CD14-positive monocyte (primary cell): ENCODE results near the gene CYB5RL. TPM values are rescaled to one million over a fixed set of nuclear protein-coding genes. Genes with fewer than 3 reads are reported as not detected.
"Not testable (repeated sequence)": the region's sequence is repeated elsewhere in the genome, so short reads cannot be mapped to it uniquely, and the experiment has no call there.

Experiments
- DNase-seq, 3 donors: peaks; one replicate each; pipeline ENCODE4 v3.0.0-alpha.2; 2011 to 2022
- H2AFZ ChIP-seq: 2 replicates; pipeline ENCODE4 v1.6.0; 2012; ENCODE audit warnings: mild to moderate bottlenecking, low read depth, low read length, inconsistent platforms; ENCODE audit not compliant: insufficient read depth, poor library complexity, severe bottlenecking
- H3K27ac ChIP-seq, 2 donors: 1 replicate in 1 of 2; 2 replicates in 1 of 2; pipeline ENCODE4 v1.5.1; 2012 to 2013; ENCODE audit warnings: low read length in 2 of 2, control low read depth in 1 of 2, inconsistent platforms in 1 of 2, low read depth in 1 of 2, mild to moderate bottlenecking in 1 of 2
- H3K27me3 ChIP-seq, 2 donors: one replicate each; pipeline versions ENCODE4 v1.6.0 to v1.6.1; 2011 to 2013; ENCODE audit warnings: low read length in 2 of 2; ENCODE audit not compliant: control insufficient read depth in 2 of 2, insufficient read depth in 2 of 2
- H3K36me3 ChIP-seq, 2 donors: replicated peaks in 1 of 2; 1 replicate in 1 of 2; 2 replicates in 1 of 2; pipeline versions ENCODE4 v1.5.1 to v1.6.1; 2012 to 2013; ENCODE audit warnings: low read length in 2 of 2, control low read depth in 1 of 2, inconsistent platforms in 1 of 2, mild to moderate bottlenecking in 1 of 2; ENCODE audit not compliant: insufficient read depth in 2 of 2, control insufficient read depth in 1 of 2
- H3K4me1 ChIP-seq, 2 donors: 1 replicate in 1 of 2; 2 replicates in 1 of 2; pipeline versions ENCODE4 v1.5.1 to v1.6.1; 2012 to 2013; ENCODE audit warnings: low read length in 2 of 2, control low read depth in 1 of 2, inconsistent platforms in 1 of 2, mild to moderate bottlenecking in 1 of 2, moderate library complexity in 1 of 2; ENCODE audit not compliant: insufficient read depth in 2 of 2, control insufficient read depth in 1 of 2
- H3K4me2 ChIP-seq: replicated peaks from 2 replicates; pipeline ENCODE3; 2012; ENCODE audit warnings: low read length, moderate library complexity, mild to moderate bottlenecking; ENCODE audit not compliant: poor library complexity, severe bottlenecking; ENCODE audit errors: extremely low read depth
- H3K4me3 ChIP-seq, 3 experiments: fragments of 200-600 bp in 1 of 3; sonication (generic) in 1 of 3; replicated peaks in 1 of 3; 1 replicate in 2 of 3; 2 replicates in 1 of 3; pipeline ENCODE4 v1.5.1; 2011 to 2013; ENCODE audit warnings: low read length in 3 of 3, mild to moderate bottlenecking in 3 of 3, control low read depth in 2 of 3, low read depth in 2 of 3, inconsistent platforms in 1 of 3, moderate library complexity in 1 of 3
- H3K79me2 ChIP-seq: 2 replicates; pipeline ENCODE4 v1.6.0; 2012; ENCODE audit warnings: mild to moderate bottlenecking, control low read depth, inconsistent platforms, low read length, moderate library complexity; ENCODE audit not compliant: insufficient read depth
- H3K9ac ChIP-seq: 2 replicates; pipeline ENCODE4 v1.6.0; 2017; ENCODE audit warnings: low read length, mild to moderate bottlenecking; ENCODE audit not compliant: insufficient read depth, poor library complexity, severe bottlenecking
- H3K9me3 ChIP-seq, 2 donors: replicated peaks in 1 of 2; 1 replicate in 1 of 2; 2 replicates in 1 of 2; pipeline versions ENCODE4 v1.5.1 to v1.6.1; 2012 to 2013; ENCODE audit warnings: low read length in 2 of 2, control low read depth in 1 of 2; ENCODE audit not compliant: control insufficient read depth in 1 of 2, insufficient read depth in 1 of 2
- H4K20me1 ChIP-seq: 2 replicates; pipeline ENCODE4 v1.6.0; 2012; ENCODE audit warnings: mild to moderate bottlenecking, low read length, control low read depth, moderate library complexity; ENCODE audit not compliant: insufficient read depth
- H3K27ac Mint-ChIP-seq, 7 donors: one replicate each; pipeline ENCODE4 v1.8.0; 2020; ENCODE audit warnings: mild to moderate bottlenecking in 7 of 7, mixed read lengths in 7 of 7, moderate library complexity in 6 of 7, inconsistent platforms in 2 of 7
- H3K27me3 Mint-ChIP-seq, 3 donors: one replicate each; pipeline ENCODE4 v1.8.0; 2021 to 2022; ENCODE audit warnings: low read depth in 3 of 3, mild to moderate bottlenecking in 3 of 3, mixed read lengths in 3 of 3, moderate library complexity in 3 of 3, inconsistent platforms in 1 of 3
- H3K36me3 Mint-ChIP-seq, 2 donors: one replicate each; pipeline ENCODE4 v1.8.0; 2020; ENCODE audit warnings: mixed read lengths in 2 of 2, inconsistent platforms in 1 of 2, mild to moderate bottlenecking in 1 of 2
- H3K4me1 Mint-ChIP-seq: one replicate; pipeline ENCODE4 v1.8.0; 2020; ENCODE audit warnings: mild to moderate bottlenecking, mixed read lengths
- H3K4me3 Mint-ChIP-seq, 2 donors: one replicate each; pipeline ENCODE4 v1.8.0; 2020; ENCODE audit warnings: mild to moderate bottlenecking in 2 of 2, mixed read lengths in 2 of 2, moderate library complexity in 1 of 2
- H3K9me3 Mint-ChIP-seq, 7 donors: one replicate each; pipeline ENCODE4 v1.8.0; 2020 to 2022; ENCODE audit warnings: mixed read lengths in 7 of 7, mild to moderate bottlenecking in 6 of 7, moderate library complexity in 6 of 7, inconsistent platforms in 2 of 7
- WGBS: methylation state at CpG from one replicate; pipeline ENCODE4 v1.1.5; 2013; ENCODE audit warnings: missing lambda C conversion rate; ENCODE audit not compliant: insufficient coverage; 5-methylcytosine and 5-hydroxymethylcytosine counted together
- intact Hi-C, 2 donors: fragments of 100-400 bp; cut with micrococcal nuclease; formaldehyde crosslinking; loops; one replicate each; pipeline versions ENCODE4 v1.15.0 to v1.15.1; 2023
- polyA plus RNA-seq, 3 donors: library from polyadenylated mRNA; depleted of rRNA in 1 of 3; unstranded in 2 of 3; stranded (reverse) in 1 of 3; fragments of 300-500 nt in 2 of 3; fragments of >200 nt in 1 of 3; fragmentation: Illumina TruSeq in 2 of 3; gene quantifications; 1 replicate in 2 of 3; 2 replicates in 1 of 3; pipeline ENCODE4 v1.2.3, GENCODE V29; 2012 to 2021
- TF ChIP-seq, protein P1 (sequence below): fragments of 200-600 bp; IDR thresholded peaks from one replicate; pipeline ENCODE4 v1.8.0; 2022; ENCODE audit warnings: antibody characterized with exemption, mild to moderate bottlenecking

The CYB5RL gene
- polyA plus RNA-seq, 3 donors = 0.76 to 3.9 (median 1.5) TPM

DNA sequence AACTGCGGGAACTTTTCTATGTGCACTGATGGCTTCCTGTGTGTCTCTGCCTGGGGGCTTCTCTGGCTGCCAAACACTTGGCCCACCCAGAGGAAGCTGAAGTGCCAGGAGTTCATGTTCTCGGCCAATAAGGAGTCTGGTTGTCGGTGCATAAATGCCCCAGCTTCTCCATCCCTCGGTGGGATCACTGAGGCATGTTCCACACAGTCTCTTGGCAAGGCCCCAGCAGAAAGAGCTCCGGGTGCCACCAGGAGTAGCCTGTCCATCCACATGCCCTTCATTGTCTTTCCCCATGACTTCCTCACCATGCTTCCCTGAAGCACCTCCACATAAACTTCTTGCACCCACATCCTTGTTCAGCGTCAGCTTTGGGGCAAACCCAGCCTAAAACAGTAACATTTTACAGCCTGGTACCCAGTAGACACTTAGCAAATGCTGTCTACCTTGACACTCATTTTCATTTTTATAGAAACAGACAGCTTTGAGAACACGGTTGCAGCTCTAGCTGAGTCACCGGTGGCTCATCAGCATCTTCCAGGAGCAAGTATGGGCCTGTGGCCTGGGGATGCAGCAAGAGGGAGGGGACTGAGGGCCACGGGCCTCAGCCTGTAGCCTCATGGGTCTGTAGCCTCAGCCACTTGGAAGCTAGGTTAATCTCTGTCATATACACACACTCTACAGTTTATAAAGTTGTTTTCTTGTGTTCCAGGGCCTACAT, 32.2 kb downstream of the CYB5RL start:
- Mint-ChIP-seq H3K27me3 (no peaks in the 10 kb centered on the region), H3K4me1 (peaks cover 1% of the 10 kb centered on the region), H3K4me3 (no peak overlapping the region), H3K27ac (peak overlapping the region in 1 of 7 donors; percentile 63), H3K36me3 (peaks cover 0 to 3% of the 10 kb centered on the region in 2 donors), H3K9me3 (no peaks in the 10 kb centered on the region)
- H3K4me1 ChIP-seq = no peaks in the 10 kb centered on the region
- H3K9me3 ChIP-seq = no peaks in the 10 kb centered on the region
- H3K36me3 ChIP-seq = no peaks in the 10 kb centered on the region
- H3K4me3 ChIP-seq = no peak overlapping the region
- intact Hi-C loops = no loop called here
- no peaks in the 10 kb centered on the region for H4K20me1 ChIP-seq
- H3K4me2 ChIP-seq = no peak overlapping the region
- TF ChIP-seq, protein P1, sequence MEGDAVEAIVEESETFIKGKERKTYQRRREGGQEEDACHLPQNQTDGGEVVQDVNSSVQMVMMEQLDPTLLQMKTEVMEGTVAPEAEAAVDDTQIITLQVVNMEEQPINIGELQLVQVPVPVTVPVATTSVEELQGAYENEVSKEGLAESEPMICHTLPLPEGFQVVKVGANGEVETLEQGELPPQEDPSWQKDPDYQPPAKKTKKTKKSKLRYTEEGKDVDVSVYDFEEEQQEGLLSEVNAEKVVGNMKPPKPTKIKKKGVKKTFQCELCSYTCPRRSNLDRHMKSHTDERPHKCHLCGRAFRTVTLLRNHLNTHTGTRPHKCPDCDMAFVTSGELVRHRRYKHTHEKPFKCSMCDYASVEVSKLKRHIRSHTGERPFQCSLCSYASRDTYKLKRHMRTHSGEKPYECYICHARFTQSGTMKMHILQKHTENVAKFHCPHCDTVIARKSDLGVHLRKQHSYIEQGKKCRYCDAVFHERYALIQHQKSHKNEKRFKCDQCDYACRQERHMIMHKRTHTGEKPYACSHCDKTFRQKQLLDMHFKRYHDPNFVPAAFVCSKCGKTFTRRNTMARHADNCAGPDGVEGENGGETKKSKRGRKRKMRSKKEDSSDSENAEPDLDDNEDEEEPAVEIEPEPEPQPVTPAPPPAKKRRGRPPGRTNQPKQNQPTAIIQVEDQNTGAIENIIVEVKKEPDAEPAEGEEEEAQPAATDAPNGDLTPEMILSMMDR = no peak
- H3K27ac ChIP-seq = no peak overlapping the region
- H2AFZ ChIP-seq = no peak overlapping the region
- H3K9ac ChIP-seq = no peak overlapping the region
- no peaks in the 10 kb centered on the region for H3K27me3 ChIP-seq
- no peak for DNase-seq
- 91% methylated on average over 7 of the region's 9 CpGs for WGBS
- no peaks in the 10 kb centered on the region for H3K79me2 ChIP-seq

GRCh38 chr1:54166357-54166756, 33.5 kb downstream of the CYB5RL start:
- H3K36me3 Mint-ChIP-seq, H3K27me3 Mint-ChIP-seq, H3K9ac ChIP-seq, H3K4me3 Mint-ChIP-seq, H3K36me3 ChIP-seq, intact Hi-C loops, H3K4me3 ChIP-seq, H3K27me3 ChIP-seq, H3K4me1 ChIP-seq, H2AFZ ChIP-seq, H3K4me2 ChIP-seq, H3K27ac ChIP-seq, H3K27ac Mint-ChIP-seq, H4K20me1 ChIP-seq, H3K79me2 ChIP-seq, DNase-seq, H3K9me3 ChIP-seq, H3K9me3 Mint-ChIP-seq, H3K4me1 Mint-ChIP-seq: not testable (repeated sequence)
- WGBS = 97% methylated on average over 5 of the region's 8 CpGs
